A549 (cell line): ENCODE results near the gene FLRT3.

Experiments used
- EP300 ChIP-seq, 2 experiments: fragments of >200 bp; sonication (Bioruptor Twin); formaldehyde crosslinking; IDR thresholded peaks; 2 replicates in 1 of 2; 3 replicates in 1 of 2; pipeline ENCODE4 v1.6.1; 2016 to 2017
- HOXB13 ChIP-seq: fragments of 250-450 bp; sonication (Bioruptor Pico); IDR thresholded peaks from 2 replicates; pipeline ENCODE4 v1.5.0; 2020; ENCODE audit warnings: low read depth, mild to moderate bottlenecking, moderate library complexity
- JUNB ChIP-seq: fragments of >200 bp; sonication (Bioruptor Twin); formaldehyde crosslinking; IDR thresholded peaks from 2 replicates; pipeline ENCODE4 v1.6.1; 2016
- MAFK ChIP-seq: fragments of 450-650 bp; IDR thresholded peaks from 2 replicates; pipeline ENCODE4 v1.6.1; 2014; ENCODE audit not compliant: partially characterized antibody
- POLR2A ChIP-seq: IDR thresholded peaks from 2 replicates; pipeline ENCODE4 v1.6.1; 2012; ENCODE audit warnings: mild to moderate bottlenecking, low read length
- TF ChIP-seq, protein P1 (sequence below): fragments of >200 bp; sonication (Bioruptor Twin); formaldehyde crosslinking; IDR thresholded peaks from 3 replicates; pipeline ENCODE4 v1.5.1; 2016

DNA sequence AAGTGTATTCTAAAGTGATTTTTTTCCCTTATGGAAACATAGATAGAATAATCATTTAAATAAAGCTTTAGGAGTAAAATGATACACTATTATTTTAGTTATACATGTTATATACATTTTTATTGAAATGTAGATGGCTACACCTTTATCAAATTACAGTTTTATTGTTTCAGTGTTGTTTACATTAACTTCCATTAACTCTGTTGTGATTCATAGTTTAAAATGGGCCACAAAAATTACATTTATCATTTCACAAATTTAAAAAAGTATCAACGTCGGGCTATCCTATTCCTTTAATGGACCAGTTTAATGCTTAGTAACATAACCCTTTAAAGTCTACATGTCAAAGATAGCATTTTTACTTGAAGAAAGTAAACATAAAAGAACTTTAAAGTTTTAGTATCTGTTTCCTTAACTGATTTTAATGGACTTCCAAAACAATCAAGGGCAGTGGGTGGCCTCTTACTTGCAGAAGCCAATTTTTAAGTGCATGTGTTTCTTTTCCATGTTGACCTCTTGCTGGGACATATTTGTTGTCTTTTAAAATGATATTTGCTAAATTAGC is 47.8 kb upstream of the FLRT3 start:
- TF ChIP-seq, protein P1, sequence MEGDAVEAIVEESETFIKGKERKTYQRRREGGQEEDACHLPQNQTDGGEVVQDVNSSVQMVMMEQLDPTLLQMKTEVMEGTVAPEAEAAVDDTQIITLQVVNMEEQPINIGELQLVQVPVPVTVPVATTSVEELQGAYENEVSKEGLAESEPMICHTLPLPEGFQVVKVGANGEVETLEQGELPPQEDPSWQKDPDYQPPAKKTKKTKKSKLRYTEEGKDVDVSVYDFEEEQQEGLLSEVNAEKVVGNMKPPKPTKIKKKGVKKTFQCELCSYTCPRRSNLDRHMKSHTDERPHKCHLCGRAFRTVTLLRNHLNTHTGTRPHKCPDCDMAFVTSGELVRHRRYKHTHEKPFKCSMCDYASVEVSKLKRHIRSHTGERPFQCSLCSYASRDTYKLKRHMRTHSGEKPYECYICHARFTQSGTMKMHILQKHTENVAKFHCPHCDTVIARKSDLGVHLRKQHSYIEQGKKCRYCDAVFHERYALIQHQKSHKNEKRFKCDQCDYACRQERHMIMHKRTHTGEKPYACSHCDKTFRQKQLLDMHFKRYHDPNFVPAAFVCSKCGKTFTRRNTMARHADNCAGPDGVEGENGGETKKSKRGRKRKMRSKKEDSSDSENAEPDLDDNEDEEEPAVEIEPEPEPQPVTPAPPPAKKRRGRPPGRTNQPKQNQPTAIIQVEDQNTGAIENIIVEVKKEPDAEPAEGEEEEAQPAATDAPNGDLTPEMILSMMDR = no peak
- TF ChIP-seq EP300 (IDR thresholded peaks at IDR 0.05) (no peak), MAFK (no peak), POLR2A (no peak), HOXB13 (CRISPR knock-in tag) (no peak), JUNB (no peak)
